HepG2 (cell line): ENCODE measurements around the gene DNAJB11. TPM values are rescaled to one million over a fixed set of nuclear protein-coding genes. Genes with fewer than 3 reads are reported as not detected.

Source experiments
- CENPBD1 ChIP-seq: sonication (generic); formaldehyde crosslinking; IDR thresholded peaks from 2 replicates; pipeline ENCODE4 v1.8.0; 2022; ENCODE audit warnings: missing genetic modification reagents, low read depth, mild to moderate bottlenecking, borderline replicate concordance
- E2F2 ChIP-seq: sonication (generic); formaldehyde crosslinking; IDR thresholded peaks from 2 replicates; pipeline ENCODE4 v1.4.0; 2020; ENCODE audit warnings: missing genetic modification reagents, borderline replicate concordance
- EP300 ChIP-seq, 3 experiments: sonication (generic) in 1 of 3; formaldehyde crosslinking in 1 of 3; IDR thresholded peaks; 2 replicates each; pipeline versions ENCODE4 v1.5.1 to v1.6.1; 2011 to 2020; ENCODE audit warnings: low read depth in 2 of 3, low read length in 2 of 3, borderline replicate concordance in 1 of 3, improper control_type of control experiment in 1 of 3, mild to moderate bottlenecking in 1 of 3, missing genetic modification reagents in 1 of 3, moderate library complexity in 1 of 3
- FOXP1 ChIP-seq, 2 experiments: fragments of 450-650 bp in 1 of 2; IDR thresholded peaks; 2 replicates each; pipeline ENCODE4 v1.6.1; 2017 to 2018; ENCODE audit warnings: antibody characterized with exemption in 1 of 2
- NFYB ChIP-seq: sonication (generic); formaldehyde crosslinking; IDR thresholded peaks from 2 replicates; pipeline ENCODE4 v1.4.0; 2020; ENCODE audit warnings: missing genetic modification reagents
- NFYC ChIP-seq: IDR thresholded peaks from 2 replicates; pipeline ENCODE4 v1.6.1; 2016; ENCODE audit warnings: missing genetic modification reagents, missing compliant biosample characterization
- NPAS2 ChIP-seq: sonication (generic); formaldehyde crosslinking; IDR thresholded peaks from 2 replicates; pipeline ENCODE4 v1.8.0; 2022; ENCODE audit warnings: mild to moderate bottlenecking, missing genetic modification reagents, borderline replicate concordance
- PCBP1 ChIP-seq: fragments of 200-400 bp; formaldehyde crosslinking; IDR thresholded peaks from 2 replicates; pipeline ENCODE4 v1.6.1; 2017; ENCODE audit warnings: mild to moderate bottlenecking, low read depth, low read length, borderline replicate concordance
- PPARG ChIP-seq: conservative IDR thresholded peaks from 2 replicates; pipeline ENCODE4 v1.6.1; 2016; ENCODE audit warnings: missing biosample characterization, missing genetic modification reagents
- RORA ChIP-seq: sonication (generic); formaldehyde crosslinking; IDR thresholded peaks from 2 replicates; pipeline ENCODE4 v1.5.0; 2020; ENCODE audit warnings: mild to moderate bottlenecking, missing genetic modification reagents, moderate library complexity
- SPEN ChIP-seq: sonication (generic); formaldehyde crosslinking; IDR thresholded peaks from 2 replicates; pipeline ENCODE4 v1.5.1; 2020; ENCODE audit warnings: low read depth, mild to moderate bottlenecking, missing genetic modification reagents
- SRY ChIP-seq: sonication (generic); formaldehyde crosslinking; IDR thresholded peaks from 2 replicates; pipeline ENCODE4 v1.8.0; 2022; ENCODE audit warnings: mild to moderate bottlenecking, missing genetic modification reagents
- ZBTB7A ChIP-seq: sonication (generic); formaldehyde crosslinking; IDR thresholded peaks from 2 replicates; pipeline ENCODE4 v1.8.0; 2022; ENCODE audit warnings: mild to moderate bottlenecking, missing genetic modification reagents
- ZFP62 ChIP-seq: sonication (generic); formaldehyde crosslinking; IDR thresholded peaks from 2 replicates; pipeline ENCODE4 v1.4.0; 2020; ENCODE audit warnings: missing genetic modification reagents
- ZNF451 ChIP-seq: sonication (generic); formaldehyde crosslinking; IDR thresholded peaks from 2 replicates; pipeline ENCODE4 v1.5.0; 2020; ENCODE audit warnings: mild to moderate bottlenecking, missing genetic modification reagents
- ZNF547 ChIP-seq: sonication (generic); formaldehyde crosslinking; IDR thresholded peaks from 2 replicates; pipeline ENCODE4 v1.5.1; 2020; ENCODE audit warnings: mild to moderate bottlenecking, missing genetic modification reagents
- ZNF549 ChIP-seq: sonication (generic); formaldehyde crosslinking; IDR thresholded peaks from 2 replicates; pipeline ENCODE4 v1.5.0; 2020; ENCODE audit warnings: missing genetic modification reagents
- ZNF576 ChIP-seq: sonication (generic); formaldehyde crosslinking; IDR thresholded peaks from 2 replicates; pipeline ENCODE4 v1.4.0; 2020; ENCODE audit warnings: mild to moderate bottlenecking, missing genetic modification reagents
- ZNF674 ChIP-seq: sonication (generic); formaldehyde crosslinking; IDR thresholded peaks from 2 replicates; pipeline ENCODE4 v1.5.0; 2020; ENCODE audit warnings: low read depth, mild to moderate bottlenecking, missing genetic modification reagents
- ZNF704 ChIP-seq: sonication (generic); formaldehyde crosslinking; IDR thresholded peaks from 2 replicates; pipeline ENCODE4 v1.8.1; 2023; ENCODE audit warnings: mild to moderate bottlenecking, inconsistent platforms, moderate library complexity, missing genetic modification reagents, borderline replicate concordance
- ZNF724P ChIP-seq: sonication (generic); formaldehyde crosslinking; IDR thresholded peaks from 2 replicates; pipeline ENCODE4 v1.8.0; 2022; ENCODE audit warnings: missing genetic modification reagents, borderline replicate concordance
- ZNF790 ChIP-seq: sonication (generic); formaldehyde crosslinking; IDR thresholded peaks from 2 replicates; pipeline ENCODE4 v1.8.0; 2022; ENCODE audit warnings: missing genetic modification reagents, mild to moderate bottlenecking, borderline replicate concordance
- ZNF883 ChIP-seq: sonication (generic); formaldehyde crosslinking; IDR thresholded peaks from 2 replicates; pipeline ENCODE4 v1.5.1; 2020; ENCODE audit warnings: mild to moderate bottlenecking, missing genetic modification reagents; ENCODE audit errors: not compliant biosample characterization
- polyA plus RNA-seq, 8 experiments: library from polyadenylated mRNA; depleted of rRNA in 3 of 8; stranded (reverse) in 7 of 8; unstranded in 1 of 8; fragments of >200 nt; fragmentation: Illumina TruSeq in 4 of 8; extraction: Trizol in 4 of 8; gene quantifications; 2 replicates each; pipeline versions ENCODE4 v1.2.1 to v1.2.3, GENCODE V29; 2011 to 2016; ENCODE audit warnings: low read depth in 4 of 8, missing spikeins in 1 of 8, mixed read lengths in 1 of 8; ENCODE audit not compliant: insufficient read depth in 1 of 8
- total RNA-seq, 5 experiments: library from RNA; depleted of rRNA; stranded (reverse); fragments of >200 nt; fragmentation: Illumina TruSeq; extraction: Trizol; gene quantifications; 2 replicates each; pipeline ENCODE4 v1.2.3, GENCODE V29; 2016; ENCODE audit warnings: low read depth in 1 of 5
- TF ChIP-seq, protein P1 (sequence below): sonication (generic); formaldehyde crosslinking; IDR thresholded peaks from 2 replicates; pipeline ENCODE4 v1.8.0; 2022; ENCODE audit warnings: mild to moderate bottlenecking, missing genetic modification reagents

DNAJB11 gene
- total and polyA plus RNA-seq, 2 of the 13 experiments (the other 11 are each of a cell fraction or from before 2014, with no cell fraction given): 41.0 to 132 TPM

- TF ChIP-seq E2F2 (CRISPR knock-in tag): no peak
- TF ChIP-seq NPAS2 (CRISPR knock-in tag): no peak
- 0 out of 2 replicates have a peak, but pooled peaks have one; percentile 42 for TF ChIP-seq ZNF549 (CRISPR knock-in tag)
- peak; percentile 58; the same call in 1 of the 2 replicates for TF ChIP-seq ZBTB7A (CRISPR knock-in tag)
- peak; percentile 61 for TF ChIP-seq NFYC
- no peak for TF ChIP-seq CENPBD1
- TF ChIP-seq ZNF547 (CRISPR knock-in tag): peak; percentile 68; the same call in 1 of the 2 replicates
- no peak for TF ChIP-seq RORA (CRISPR knock-in tag)
- TF ChIP-seq ZNF451 (CRISPR knock-in tag): peak; percentile 85; the same call in 1 of the 2 replicates
- TF ChIP-seq, protein P1, sequence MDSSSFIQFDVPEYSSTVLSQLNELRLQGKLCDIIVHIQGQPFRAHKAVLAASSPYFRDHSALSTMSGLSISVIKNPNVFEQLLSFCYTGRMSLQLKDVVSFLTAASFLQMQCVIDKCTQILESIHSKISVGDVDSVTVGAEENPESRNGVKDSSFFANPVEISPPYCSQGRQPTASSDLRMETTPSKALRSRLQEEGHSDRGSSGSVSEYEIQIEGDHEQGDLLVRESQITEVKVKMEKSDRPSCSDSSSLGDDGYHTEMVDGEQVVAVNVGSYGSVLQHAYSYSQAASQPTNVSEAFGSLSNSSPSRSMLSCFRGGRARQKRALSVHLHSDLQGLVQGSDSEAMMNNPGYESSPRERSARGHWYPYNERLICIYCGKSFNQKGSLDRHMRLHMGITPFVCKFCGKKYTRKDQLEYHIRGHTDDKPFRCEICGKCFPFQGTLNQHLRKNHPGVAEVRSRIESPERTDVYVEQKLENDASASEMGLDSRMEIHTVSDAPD (CRISPR knock-in tag): no peak
- 0 out of 2 replicates have a peak, but pooled peaks have one; percentile 42 for TF ChIP-seq SRY (CRISPR knock-in tag)
- TF ChIP-seq ZNF704 (CRISPR knock-in tag): peak; percentile 75
- TF ChIP-seq ZNF674: peak; percentile 68; the same call in 1 of the 2 replicates
- no peak for TF ChIP-seq ZNF724P (CRISPR knock-in tag)
- peak; percentile 48; the same call in 1 of the 2 replicates for TF ChIP-seq NFYB (CRISPR knock-in tag)
- TF ChIP-seq FOXP1 (IDR thresholded peaks at IDR 0.05): no peak
- TF ChIP-seq FOXP1 (CRISPR knock-in tag; IDR thresholded peaks at IDR 0.05): peak; percentile 15; the same call in 1 of the 2 replicates
- peak; percentile 65 for TF ChIP-seq ZNF883 (CRISPR knock-in tag)
- peak; percentile 43; the same call in 1 of the 2 replicates for TF ChIP-seq PPARG
- no peak for TF ChIP-seq ZNF576 (CRISPR knock-in tag)
- TF ChIP-seq PCBP1: no peak
- TF ChIP-seq ZNF790 (CRISPR knock-in tag): 0 out of 2 replicates have a peak, but pooled peaks have one; percentile 17
- TF ChIP-seq EP300 (IDR thresholded peaks at IDR 0.05; ENCODE audit: low read depth in 2 of 2, low read length in 2 of 2): peak; percentile 48 to 77; a peak in 3 of 4 replicates
- TF ChIP-seq EP300 (CRISPR knock-in tag; IDR thresholded peaks at IDR 0.05; ENCODE audit: borderline replicate concordance): no peak
- no peak for TF ChIP-seq ZFP62 (CRISPR knock-in tag)
- TF ChIP-seq SPEN: peak; percentile 98
These were observed 3.2 kb upstream of the DNAJB11 start, which contains the start of gene TBCCD1 (continued) for GRCh38 chr3:186567072-186567921.
